ENCODE results near the gene CAMK1D.

The CAMK1D gene

DNA sequence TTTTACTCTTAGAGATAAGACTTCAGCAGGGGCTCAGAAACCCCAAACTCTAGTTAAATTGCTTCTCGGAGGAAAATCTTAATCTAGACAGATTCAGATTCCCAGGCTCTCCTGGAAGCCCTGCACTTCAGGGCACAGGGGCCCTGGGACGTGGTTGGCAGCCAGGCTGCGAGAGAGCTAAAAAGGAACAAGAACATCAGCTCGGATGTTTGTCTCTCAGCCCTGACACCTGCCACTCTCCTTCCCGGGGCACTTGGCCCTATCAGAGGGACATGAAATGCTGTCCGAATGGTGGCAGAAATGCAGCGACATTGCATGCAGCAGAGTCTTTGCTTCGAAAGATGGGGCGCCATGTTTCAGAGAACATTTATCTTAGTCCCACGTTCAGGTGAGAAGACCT is 485.4 kb downstream of the CAMK1D start:
- Mint-ChIP-seq H3K4me1 (peaks cover 25% of the 10 kb centered on the region), H3K36me3 (ENCODE audit: low read depth) (no peaks in the 10 kb centered on the region), H3K9me3 (no peaks in the 10 kb centered on the region), H3K27me3 (ENCODE audit: low read depth) (no peaks in the 10 kb centered on the region), H3K4me3 (no peak overlapping the region), H3K27ac (no peak overlapping the region)
- TF ChIP-seq, protein P1, sequence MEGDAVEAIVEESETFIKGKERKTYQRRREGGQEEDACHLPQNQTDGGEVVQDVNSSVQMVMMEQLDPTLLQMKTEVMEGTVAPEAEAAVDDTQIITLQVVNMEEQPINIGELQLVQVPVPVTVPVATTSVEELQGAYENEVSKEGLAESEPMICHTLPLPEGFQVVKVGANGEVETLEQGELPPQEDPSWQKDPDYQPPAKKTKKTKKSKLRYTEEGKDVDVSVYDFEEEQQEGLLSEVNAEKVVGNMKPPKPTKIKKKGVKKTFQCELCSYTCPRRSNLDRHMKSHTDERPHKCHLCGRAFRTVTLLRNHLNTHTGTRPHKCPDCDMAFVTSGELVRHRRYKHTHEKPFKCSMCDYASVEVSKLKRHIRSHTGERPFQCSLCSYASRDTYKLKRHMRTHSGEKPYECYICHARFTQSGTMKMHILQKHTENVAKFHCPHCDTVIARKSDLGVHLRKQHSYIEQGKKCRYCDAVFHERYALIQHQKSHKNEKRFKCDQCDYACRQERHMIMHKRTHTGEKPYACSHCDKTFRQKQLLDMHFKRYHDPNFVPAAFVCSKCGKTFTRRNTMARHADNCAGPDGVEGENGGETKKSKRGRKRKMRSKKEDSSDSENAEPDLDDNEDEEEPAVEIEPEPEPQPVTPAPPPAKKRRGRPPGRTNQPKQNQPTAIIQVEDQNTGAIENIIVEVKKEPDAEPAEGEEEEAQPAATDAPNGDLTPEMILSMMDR (IDR thresholded peaks at IDR 0.05; ENCODE audit: unreplicated experiment in 3 of 3) = no peak

GRCh38 chr10:12835709-12836108 is 486.4 kb downstream of the CAMK1D start:
- Mint-ChIP-seq H3K4me1 (peaks cover 29% of the 10 kb centered on the region), H3K9me3 (no peaks in the 10 kb centered on the region), H3K4me3 (no peak overlapping the region), H3K27ac (peak overlapping the region in 2 of 3 experiments; percentile 37 to 58), H3K27me3 (ENCODE audit: low read depth) (no peaks in the 10 kb centered on the region), H3K36me3 (ENCODE audit: low read depth) (no peaks in the 10 kb centered on the region)
- TF ChIP-seq, protein P1 (IDR thresholded peaks at IDR 0.05; ENCODE audit: unreplicated experiment in 3 of 3) = no peak

DNA sequence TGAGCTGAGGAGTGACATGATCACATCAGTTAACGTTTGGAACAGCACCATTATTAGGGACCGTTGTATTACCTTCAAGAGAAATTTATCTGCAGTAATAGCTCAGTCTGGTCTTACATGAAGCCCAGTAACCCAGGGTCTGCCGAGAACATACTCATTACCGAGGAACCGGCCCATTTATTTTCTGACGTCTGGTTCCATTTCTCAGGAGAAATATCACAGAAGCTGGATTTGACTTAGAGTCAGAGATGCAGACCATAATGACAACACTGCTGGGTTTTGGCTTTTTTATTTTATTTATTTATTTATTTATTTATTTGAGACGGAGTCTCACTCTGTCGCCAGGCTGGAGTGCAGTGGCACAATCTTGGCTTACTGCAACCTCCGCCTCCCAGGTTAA is 489.0 kb downstream of the CAMK1D start:
- H3K36me3 Mint-ChIP-seq (ENCODE audit: low read depth) = no peaks in the 10 kb centered on the region
- no peaks in the 10 kb centered on the region for H3K27me3 Mint-ChIP-seq (ENCODE audit: low read depth)
- H3K4me1 Mint-ChIP-seq = peaks cover 44% of the 10 kb centered on the region
- no peaks in the 10 kb centered on the region for H3K9me3 Mint-ChIP-seq
- no peak overlapping the region for H3K4me3 Mint-ChIP-seq
- TF ChIP-seq, protein P1 (IDR thresholded peaks at IDR 0.05; ENCODE audit: unreplicated experiment in 3 of 3) = no peak
- no peak overlapping the region for H3K27ac Mint-ChIP-seq

DNA sequence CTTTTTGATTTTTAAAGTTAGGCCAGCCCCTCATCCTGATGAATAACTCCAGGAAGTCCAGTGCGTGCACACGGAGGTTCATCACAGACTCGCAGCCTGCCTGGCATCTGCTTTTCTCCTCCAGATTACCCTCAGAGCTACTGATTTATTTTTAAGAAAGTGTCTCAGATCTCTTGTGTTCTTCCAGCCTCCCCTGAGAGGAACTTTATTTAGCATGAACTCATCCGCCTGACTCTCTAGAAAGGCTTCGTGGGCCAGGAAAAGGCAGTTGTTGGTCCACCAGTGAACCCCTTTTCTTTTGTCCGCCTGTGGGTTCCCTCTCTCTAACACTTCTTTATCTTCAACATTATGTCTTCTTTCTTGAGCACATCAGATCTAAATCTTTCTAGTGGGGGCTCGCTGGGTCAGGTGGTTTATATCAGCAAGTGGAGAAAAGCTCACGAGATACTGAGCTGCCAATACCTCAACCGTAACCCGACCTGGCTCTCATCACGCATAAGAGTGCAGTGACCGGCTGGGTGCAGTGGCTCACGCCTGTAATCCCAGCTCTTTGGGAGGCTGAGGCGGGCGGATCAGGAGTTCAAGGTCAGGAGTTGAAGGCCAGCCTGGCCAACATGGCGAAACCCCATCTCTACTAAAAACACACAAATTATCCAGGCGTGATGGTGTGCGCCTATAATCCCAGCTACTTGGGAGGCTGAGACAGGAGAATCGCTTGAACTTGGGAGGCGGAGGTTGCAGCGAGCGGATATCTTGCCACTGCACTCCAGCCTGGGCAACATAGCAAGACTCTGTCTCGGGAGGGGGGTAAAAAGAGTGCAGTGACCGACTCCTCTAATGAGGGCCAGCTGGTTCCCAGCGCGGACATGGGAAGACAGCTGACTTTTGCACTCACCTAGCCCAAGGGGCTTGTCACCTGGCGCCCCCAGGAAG is 489.9 kb downstream of the CAMK1D start:
- Mint-ChIP-seq H3K36me3 (ENCODE audit: low read depth) (no peaks in the 10 kb centered on the region), H3K9me3 (no peaks in the 10 kb centered on the region)

DNA sequence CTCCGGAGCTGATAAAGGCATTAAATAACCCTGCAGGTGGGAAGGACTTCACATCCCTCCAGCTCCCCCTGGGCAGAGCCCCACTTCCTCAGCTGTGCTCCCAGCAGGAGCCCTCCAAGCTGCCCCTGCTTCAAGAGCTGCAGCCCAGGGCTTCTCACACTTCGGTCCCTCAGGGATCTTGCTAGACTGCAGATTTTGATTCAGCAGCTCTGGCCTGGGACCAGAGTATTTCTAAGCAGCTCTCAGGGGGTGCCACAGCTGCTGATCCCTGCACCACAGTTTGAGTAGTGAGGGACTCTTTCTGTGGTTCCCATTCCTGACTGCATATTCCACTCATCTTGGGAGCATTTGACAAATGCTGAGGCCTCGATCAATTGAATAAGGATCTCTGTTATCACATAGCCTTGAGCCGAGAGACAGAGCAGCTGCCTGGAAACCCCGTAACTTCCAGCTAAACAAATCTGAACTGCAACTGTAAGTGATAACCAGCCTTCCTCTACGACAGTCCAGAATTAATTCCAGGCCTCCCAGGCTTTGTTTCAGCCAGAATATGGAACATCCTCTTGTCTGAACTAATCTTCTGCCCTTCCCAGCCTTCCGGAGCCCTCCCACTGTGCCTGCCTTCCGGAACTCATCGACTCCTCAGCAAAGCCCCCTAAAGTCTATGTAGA is 490.7 kb downstream of the CAMK1D start:
- H3K4me1 Mint-ChIP-seq = peaks cover 56% of the 10 kb centered on the region
- H3K9me3 Mint-ChIP-seq = no peaks in the 10 kb centered on the region
- no peaks in the 10 kb centered on the region for H3K27me3 Mint-ChIP-seq (ENCODE audit: low read depth)
- peak overlapping the region; percentile 85 to 100 (median 98) for H3K27ac Mint-ChIP-seq
- H3K36me3 Mint-ChIP-seq (ENCODE audit: low read depth) = no peaks in the 10 kb centered on the region
- TF ChIP-seq, protein P1 (IDR thresholded peaks at IDR 0.05; ENCODE audit: unreplicated experiment in 3 of 3) = no peak
- peak overlapping the region in 1 of 3 experiments; percentile 2 for H3K4me3 Mint-ChIP-seq

More for the DNA sequence above, 489.9 kb downstream of the CAMK1D start:
- H3K27me3 Mint-ChIP-seq (ENCODE audit: low read depth) = no peaks in the 10 kb centered on the region
- no peak overlapping the region for H3K4me3 Mint-ChIP-seq
- TF ChIP-seq, protein P1 (IDR thresholded peaks at IDR 0.05; ENCODE audit: unreplicated experiment in 3 of 3) = no peak
- peak overlapping the region in 2 of 3 experiments; percentile 98 to 100 for H3K27ac Mint-ChIP-seq
- H3K4me1 Mint-ChIP-seq = peaks cover 48% of the 10 kb centered on the region
